HG02885 (cell line): ENCODE data around the gene ATP8B3.
"Not testable (repeated sequence)": the region's sequence is repeated elsewhere in the genome, so short reads cannot be mapped to it uniquely, and the experiment has no call there.

ENCODE experiments used
- ATAC-seq: cut with Tn5 transposase; IDR thresholded peaks from one replicate; pipeline ENCODE4 v1.9.1; 2021; ENCODE audit warnings: mild to moderate bottlenecking; ENCODE audit not compliant: unreplicated experiment, poor library complexity

ATP8B3 gene

DNA sequence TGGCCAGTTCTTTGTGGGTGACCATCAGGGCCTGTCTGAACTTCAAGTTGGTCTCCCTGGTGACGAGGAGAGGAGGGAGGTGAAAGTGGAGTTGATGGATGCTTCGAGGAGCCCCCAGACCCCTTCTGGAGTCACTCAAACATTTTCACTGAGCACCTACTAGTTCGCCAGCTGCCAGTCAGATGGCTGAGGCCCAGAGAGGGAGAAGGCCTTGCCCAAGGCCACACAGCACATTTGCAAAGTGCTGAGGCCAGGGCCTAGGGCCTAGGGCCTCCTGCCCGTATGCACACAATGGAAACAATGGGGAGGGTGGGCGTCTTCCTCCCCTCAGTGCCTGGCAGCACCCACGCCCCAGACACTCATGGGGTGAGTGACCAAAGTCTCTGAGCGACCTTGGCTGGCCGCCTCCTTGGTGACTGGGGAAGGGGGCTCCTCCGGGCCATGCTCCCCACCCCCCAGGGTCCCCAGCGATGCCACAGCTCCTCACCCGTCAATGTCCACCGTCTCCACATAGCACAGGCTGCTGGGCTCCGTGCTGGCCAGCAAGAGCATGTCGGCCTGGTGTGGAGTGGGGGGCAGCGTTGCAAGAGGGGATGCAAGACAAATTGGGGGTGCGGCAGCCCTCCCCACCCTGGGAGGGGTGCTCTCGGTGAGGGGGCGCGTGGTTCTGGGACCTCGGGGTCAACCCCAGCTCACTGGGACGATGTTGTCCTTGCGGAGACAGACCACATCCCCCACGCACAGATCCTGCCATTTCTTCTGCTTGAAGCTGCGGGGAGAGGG is 6.5 kb downstream of the ATP8B3 start:
- ATAC-seq, result no peak

DNA sequence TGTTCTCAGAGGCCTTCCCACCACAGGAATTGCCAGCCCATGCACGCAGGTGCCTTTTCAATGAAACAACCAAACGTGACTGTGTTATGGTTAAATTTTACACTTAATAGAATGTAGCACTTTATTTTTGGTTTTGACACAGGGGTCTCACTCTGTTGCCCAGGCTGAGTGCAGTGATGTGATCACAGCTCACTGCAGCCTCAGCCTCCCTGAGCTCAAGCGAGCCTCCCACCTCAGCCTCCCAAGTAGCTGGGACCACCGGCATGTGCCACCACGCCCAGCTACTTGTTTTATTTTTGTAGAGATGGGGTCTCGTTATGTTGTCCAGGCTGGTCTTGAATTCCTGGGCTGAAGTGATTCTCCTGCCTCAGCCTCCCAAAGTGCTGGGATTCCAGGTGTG is 7.2 kb downstream of the ATP8B3 start:
- no peak for ATAC-seq

DNA sequence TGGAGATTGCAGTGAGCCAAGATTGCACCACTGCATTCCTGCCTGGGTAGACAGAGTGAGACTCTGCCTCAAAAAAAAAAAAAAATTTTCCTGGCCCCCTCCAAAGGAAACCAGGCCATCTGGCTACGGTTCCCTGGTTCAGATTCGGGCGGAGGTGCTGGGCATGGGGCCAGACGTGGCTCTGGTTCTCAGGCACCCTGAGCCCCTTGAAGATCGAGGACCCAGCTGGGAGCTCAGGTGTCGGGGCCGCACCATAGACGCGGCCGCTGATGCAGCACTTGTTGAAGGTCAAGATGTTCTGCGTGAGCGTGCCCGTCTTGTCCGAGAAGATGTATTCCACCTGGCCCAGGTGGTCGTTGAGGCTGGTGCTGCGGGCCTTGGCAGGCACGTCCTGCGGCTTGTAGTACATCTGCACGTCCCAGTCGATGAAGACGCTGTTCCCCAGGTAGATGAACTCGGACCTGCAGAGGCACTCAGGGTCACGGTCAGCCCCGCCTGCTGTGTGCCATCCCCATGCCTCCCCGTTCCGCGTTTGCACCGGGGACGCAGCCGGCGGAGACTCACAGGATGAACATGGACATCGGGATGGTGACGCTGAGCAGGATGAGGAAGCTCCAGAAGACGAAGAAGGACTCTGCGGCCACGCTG is 12.3 kb downstream of the ATP8B3 start:
- ATAC-seq, result no peak

- not testable (repeated sequence) for ATAC-seq
Measured at GRCh38 chr19:1797313-1797712, 14.8 kb downstream of the ATP8B3 start.

DNA sequence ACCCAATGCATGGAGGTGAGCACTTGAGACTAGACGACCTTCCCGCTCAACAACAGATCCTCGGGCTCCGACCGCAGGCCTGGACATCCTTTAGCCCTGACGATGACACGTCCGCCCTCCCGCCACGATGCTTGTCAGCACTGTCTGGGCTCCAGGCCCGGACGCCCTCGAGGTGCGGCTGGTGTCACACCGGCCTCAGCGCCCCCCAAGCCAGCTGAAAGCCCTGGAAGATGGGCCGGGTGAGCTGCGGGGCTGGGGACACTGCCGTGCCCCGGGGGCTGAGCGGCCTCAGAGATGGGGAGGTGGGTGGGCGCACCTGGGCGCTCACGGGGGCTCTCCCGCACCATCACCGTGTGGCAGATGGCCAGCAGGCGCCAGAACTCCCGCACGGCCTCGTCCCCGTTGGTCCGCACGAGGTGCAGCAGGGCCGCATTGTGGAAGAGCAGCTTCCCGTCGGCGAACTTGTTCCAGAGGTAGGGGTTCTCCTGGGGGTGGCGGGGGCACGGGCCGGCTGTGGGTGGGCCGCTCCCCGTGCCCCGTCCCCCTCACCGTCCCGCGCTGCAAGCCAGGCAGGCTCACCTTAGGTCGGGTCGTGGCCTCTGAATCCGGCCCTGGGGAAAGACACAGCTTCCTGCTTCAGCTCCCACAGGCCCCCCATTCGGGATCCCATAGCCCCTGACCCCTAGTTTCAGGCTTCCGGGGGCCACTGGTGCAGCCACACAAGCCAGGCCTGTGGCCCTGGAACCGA is 15.5 kb downstream of the ATP8B3 start:
- no peak for ATAC-seq

DNA sequence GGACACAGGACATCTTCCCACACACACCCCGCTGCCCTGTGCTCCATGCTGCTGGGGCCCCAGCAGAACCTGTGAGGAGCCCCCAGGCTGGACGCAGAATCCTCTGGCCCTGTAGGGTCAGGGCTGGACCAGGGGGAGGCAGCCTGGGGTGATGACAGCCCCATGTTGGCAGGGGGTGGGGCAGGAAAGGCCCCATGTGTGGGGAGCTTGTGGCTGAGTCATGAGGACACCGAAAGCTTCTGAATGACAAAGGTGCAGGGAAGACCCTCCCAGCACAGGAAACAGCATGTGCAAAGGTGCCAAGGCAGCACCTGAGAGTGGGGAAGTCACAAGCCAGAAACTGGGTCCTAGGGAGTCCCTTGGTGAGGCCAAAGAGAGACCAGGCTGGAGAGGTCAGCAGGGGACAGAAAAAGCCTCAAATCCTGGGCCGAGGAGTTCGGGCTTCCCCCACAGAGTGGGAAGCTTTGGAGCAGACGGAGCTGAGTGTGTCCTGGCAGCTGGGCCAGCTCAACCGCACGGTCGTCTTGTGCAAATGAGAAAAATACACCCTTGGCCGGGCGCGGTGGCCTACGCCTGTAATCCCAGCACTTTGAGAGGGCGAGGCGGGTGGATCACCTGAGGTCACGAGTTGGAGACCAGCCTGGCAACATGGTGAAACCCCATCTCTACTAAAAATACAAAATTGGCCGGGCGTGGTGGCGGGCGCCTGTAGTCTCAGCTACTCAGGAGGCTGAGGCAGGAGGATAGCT is 17.5 kb downstream of the ATP8B3 start:
- no peak for ATAC-seq

DNA sequence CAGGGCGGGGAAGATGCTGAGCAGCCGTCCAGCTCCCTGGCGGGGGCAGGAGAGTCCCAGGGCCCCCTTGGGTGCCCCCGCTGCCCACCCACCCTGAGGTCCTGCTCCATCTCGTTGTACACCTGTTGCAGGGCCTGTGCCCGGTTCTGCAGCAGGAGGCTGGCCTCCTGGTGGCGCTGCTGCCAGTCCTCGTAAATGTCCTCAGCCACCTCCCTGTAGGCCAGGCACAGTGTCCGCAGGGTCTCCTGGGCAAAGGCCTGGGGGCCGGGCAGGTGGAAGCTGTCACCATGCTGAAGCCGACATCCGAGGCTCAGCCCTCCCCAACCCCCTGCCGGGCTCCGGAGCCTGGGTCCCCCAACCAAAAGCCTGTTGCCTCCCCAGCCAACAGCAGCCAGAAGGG is 20.2 kb downstream of the ATP8B3 start:
- no peak for ATAC-seq

DNA sequence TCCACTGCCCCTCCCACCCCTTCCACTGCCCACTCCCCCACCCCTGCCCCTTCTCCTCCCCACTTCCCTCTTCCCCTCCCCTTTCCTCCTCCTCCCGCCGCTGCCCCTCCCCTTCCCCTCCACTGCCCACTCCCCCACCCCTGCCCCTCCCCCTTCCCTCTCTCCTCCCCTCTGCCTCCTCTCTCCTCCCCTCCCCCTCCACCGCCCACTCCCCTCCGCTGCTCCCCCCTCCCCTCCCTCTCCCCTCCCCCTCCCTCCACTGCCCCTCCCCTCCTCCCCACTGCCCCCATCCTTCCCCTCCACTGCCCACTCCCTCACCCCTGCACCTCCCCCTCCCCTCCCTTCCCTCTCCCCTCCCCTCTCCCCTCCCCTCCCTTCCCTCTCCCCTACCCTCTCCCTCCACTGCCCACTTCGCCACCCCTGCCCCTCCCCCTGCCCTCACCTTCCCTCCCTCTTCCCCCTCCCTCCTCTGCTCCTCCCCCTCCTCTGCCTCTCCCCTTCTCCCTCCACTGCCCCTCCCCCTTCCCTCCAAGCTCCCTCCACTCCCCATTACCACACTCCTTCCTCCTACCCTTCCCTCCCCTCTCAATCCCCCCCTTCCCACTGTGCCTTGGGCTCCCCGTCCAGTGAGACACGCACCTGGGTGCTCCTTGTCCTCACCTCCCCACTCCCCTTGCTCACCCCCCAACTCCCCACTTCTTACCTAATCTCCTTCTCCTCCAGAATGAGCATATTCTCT is 21.9 kb downstream of the ATP8B3 start:
- ATAC-seq, result no peak

DNA sequence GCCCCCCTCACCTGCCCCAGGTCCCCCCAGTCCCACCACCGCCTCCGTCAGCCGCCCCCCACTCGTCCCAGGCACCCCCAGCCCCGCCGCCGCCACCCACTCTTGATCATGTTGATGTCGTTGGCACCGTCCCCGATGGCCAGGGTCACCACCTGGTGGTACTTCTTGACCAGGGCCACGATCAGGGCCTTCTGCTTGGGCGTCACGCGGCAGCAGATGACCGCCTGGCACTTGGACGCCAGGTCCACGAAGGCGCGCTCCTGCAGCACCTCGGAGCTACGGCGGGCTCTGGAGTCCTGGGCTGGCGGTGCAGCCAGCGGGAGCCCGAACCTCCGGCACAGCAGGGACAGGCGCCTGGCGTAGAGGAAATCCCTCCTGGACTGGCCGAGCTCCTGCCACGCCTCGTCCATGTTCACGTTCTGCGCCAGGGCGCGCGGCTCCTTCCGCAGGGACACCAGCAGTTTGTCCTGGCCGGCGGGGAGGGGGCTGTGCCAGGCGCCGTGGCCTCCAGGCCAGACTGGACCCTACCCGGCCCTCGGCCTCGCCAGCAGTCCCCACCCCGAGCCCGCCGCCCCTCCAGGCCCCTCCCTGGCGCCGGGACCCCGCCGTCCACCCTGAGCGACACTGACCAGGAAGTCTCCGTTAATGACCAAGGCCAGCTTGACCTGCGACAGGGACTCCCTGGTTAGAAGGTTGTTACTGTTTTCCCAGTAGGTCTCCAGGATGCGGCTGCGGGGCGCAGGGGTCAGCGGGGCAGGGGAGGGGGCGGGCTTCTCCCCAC is 22.6 kb downstream of the ATP8B3 start:
- no peak for ATAC-seq

GRCh38 chr19:1787116-1787515 is 25.0 kb downstream of the ATP8B3 start:
- ATAC-seq, result no peak

GRCh38 chr19:1786668-1787067 is 25.4 kb downstream of the ATP8B3 start:
- no peak for ATAC-seq

GRCh38 chr19:1785310-1785709 is 26.8 kb downstream of the ATP8B3 start:
- ATAC-seq, result no peak

- ATAC-seq, result no peak
Measured at GRCh38 chr19:1783874-1784273, 28.2 kb downstream of the ATP8B3 start.

GRCh38 chr19:1783354-1783753 is 28.7 kb downstream of the ATP8B3 start:
- no peak for ATAC-seq

DNA sequence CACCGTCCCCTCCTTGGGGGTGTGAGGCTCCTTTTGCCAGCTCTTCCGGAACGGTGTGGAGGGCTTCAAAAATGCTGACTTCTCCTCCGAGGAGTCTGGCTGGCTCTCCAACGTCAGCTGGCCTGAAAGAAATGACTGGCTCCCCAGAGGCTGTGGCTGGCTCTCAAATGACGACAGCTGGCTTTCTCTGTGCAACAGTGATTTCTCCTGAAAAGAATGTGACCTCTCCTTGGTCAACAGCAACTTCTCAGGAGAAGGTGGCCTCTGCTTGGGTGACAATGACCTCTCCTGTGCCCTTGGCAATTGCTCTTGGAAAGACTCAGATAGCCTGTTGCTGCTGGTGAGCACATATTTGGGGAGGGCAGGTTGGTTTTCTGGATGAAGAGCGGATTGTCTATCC is 29.6 kb downstream of the ATP8B3 start:
- ATAC-seq, result no peak

DNA sequence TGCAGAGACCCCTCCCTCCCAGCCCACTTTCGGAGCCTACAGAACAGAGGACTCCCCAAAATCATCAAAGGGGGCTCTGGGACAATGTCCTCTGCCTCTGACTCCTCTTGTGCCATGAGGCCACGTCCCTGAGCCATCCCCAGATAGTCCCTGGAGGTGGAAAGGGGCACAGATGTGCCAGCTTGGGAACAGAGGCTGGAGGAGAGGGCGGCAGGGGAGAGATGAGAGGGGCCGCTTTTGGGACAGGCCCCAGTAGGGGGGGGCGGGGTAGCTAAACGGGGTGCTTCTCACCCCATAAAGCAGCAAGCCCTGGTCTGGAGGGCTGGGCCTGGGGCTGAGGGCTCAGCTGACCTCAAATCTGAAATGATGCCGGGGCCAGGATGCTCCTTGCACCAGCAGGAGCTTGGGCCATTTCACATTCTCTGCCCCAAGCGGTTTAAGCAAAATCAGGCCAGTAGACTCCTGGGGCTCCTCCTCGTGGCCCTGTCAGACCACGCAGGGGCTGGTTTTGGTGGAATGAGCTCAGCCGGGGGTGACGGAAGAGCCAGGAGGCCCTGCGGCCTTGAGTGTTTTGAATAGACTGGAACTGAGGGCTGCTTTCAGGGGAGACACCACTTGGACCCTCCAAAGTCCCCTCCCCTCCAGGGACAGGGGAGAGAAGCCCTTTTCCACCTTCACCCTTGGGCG is 31.7 kb downstream of the ATP8B3 start:
- ATAC-seq, result no peak

DNA sequence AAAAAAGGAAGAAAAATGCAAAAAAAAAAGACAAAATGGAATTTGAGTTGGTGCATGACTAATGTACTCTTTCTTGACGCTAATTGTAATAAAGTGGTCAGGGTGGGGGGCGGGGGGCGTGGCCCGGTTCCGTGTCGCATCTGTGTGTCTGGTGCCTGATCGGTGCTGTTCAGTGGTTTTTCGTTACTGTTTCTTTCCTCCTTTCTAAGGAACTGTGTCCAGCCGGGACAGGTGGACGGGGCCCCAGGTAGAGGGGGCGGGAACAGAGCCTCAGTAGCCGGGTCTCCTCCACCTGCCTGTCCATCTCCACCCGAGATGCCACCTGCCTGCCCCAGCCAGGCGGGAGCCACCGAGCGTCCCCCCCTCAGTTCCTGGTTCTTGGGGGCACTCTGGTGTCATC is 32.5 kb downstream of the ATP8B3 start:
- ATAC-seq, result no peak

DNA sequence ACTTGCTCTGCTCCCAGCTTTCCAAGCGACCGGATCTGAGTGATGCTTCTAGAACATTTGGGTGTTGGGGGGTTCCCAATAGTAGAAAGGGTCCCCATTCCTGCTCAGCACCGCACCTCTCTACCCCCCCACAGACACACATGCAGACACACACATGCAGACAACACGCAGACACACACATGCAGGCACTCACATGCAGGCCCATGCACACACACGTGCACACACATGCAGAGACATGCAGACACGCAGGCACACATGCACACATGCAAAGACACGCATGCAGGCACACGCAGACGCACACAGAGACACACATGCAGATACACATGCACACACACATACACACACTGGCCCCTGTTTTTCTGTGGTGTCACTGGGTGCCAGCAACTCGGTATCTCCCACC is 34.9 kb downstream of the ATP8B3 start:
- no peak for ATAC-seq
